Gastroesophageal sphincter (tissue), 3 donors: ENCODE data around the gene BRINP2.

ENCODE experiments used
- POLR2A ChIP-seq, 2 donors: fragments of 450-650 bp; IDR thresholded peaks; one replicate each; pipeline ENCODE4 v1.6.1; 2017; ENCODE audit warnings: antibody characterized with exemption in 2 of 2, mild to moderate bottlenecking in 2 of 2, moderate library complexity in 1 of 2
- TF ChIP-seq, protein P1 (sequence below), 4 experiments: fragments of 200-600 bp in 2 of 4; fragments of 450-650 bp in 2 of 4; sonication (generic) in 1 of 4; IDR thresholded peaks; one replicate each; pipeline ENCODE4 v1.5.1; 2017 to 2019; ENCODE audit warnings: antibody characterized with exemption in 4 of 4, mild to moderate bottlenecking in 2 of 4, moderate library complexity in 2 of 4

DNA sequence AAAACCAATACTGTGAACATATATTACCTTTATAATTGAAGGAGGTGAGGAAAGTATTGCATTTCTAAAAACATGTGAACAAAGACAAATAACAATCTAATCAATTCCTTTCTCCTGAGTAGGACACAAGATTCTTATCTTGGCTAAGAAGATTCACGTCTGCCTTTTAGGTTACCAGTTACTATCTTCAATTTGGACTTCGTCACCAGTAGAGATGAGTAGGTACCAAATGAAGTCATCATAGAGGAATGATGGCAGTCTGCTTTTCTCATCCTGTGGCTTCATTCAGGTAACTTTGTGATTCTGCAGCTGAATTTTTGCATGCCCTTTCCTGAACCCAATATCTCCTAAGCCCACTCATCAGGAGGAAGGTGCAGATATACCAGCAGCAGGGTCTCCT, 38.6 kb upstream of the BRINP2 start:
- TF ChIP-seq, protein P1, sequence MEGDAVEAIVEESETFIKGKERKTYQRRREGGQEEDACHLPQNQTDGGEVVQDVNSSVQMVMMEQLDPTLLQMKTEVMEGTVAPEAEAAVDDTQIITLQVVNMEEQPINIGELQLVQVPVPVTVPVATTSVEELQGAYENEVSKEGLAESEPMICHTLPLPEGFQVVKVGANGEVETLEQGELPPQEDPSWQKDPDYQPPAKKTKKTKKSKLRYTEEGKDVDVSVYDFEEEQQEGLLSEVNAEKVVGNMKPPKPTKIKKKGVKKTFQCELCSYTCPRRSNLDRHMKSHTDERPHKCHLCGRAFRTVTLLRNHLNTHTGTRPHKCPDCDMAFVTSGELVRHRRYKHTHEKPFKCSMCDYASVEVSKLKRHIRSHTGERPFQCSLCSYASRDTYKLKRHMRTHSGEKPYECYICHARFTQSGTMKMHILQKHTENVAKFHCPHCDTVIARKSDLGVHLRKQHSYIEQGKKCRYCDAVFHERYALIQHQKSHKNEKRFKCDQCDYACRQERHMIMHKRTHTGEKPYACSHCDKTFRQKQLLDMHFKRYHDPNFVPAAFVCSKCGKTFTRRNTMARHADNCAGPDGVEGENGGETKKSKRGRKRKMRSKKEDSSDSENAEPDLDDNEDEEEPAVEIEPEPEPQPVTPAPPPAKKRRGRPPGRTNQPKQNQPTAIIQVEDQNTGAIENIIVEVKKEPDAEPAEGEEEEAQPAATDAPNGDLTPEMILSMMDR (IDR thresholded peaks at IDR 0.05): no peak
- TF ChIP-seq POLR2A (IDR thresholded peaks at IDR 0.05): no peak
